A673 (cell line): ENCODE measurements around the gene ID3.

Source experiments
- EZH2 ChIP-seq: fragments of 200-600 bp; sonication (generic); IDR thresholded peaks from 2 replicates; pipeline ENCODE4 v1.6.1; 2017; ENCODE audit warnings: borderline replicate concordance, low read depth, mild to moderate bottlenecking, mixed read lengths, antibody characterized with exemption, low read length; ENCODE audit not compliant: poor library complexity, severe bottlenecking
- TF ChIP-seq, protein P1 (sequence below): fragments of 300-800, 200-600 bp; sonication (generic); conservative IDR thresholded peaks from 2 replicates; pipeline ENCODE4 v1.5.1; 2017; ENCODE audit warnings: low read depth, mild to moderate bottlenecking, antibody characterized with exemption, low read length, moderate library complexity, mixed read lengths

DNA sequence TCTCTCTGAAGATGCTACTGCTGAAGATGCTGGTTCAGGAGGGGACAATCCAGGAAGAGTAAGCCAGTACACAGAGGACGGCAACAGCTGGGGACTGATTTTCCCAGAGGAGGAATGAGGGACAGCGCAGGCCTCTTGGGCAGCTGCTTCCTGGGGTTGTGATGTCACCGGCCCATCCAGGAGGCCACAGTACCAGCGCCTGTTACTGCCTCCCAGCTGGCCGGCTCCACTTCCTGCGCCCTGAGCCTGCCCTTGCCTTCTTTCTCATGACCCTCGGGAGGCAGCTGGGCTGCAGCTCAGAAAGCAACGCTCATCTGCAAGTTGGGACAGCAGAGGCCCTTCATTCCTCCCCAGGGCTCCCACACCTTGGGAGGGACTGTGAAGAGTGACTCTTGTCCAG, 21.9 kb upstream of the ID3 start:
- TF ChIP-seq, protein P1, sequence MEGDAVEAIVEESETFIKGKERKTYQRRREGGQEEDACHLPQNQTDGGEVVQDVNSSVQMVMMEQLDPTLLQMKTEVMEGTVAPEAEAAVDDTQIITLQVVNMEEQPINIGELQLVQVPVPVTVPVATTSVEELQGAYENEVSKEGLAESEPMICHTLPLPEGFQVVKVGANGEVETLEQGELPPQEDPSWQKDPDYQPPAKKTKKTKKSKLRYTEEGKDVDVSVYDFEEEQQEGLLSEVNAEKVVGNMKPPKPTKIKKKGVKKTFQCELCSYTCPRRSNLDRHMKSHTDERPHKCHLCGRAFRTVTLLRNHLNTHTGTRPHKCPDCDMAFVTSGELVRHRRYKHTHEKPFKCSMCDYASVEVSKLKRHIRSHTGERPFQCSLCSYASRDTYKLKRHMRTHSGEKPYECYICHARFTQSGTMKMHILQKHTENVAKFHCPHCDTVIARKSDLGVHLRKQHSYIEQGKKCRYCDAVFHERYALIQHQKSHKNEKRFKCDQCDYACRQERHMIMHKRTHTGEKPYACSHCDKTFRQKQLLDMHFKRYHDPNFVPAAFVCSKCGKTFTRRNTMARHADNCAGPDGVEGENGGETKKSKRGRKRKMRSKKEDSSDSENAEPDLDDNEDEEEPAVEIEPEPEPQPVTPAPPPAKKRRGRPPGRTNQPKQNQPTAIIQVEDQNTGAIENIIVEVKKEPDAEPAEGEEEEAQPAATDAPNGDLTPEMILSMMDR = no peak
- TF ChIP-seq EZH2 = no peak
